ENCODE measurements around the gene APIP. TPM values are rescaled to one million over a fixed set of nuclear protein-coding genes. Genes with fewer than 3 reads are reported as not detected.

APIP gene
- total and polyA plus RNA-seq, 10 of the 15 experiments (the other 5 are each of a cell fraction or from before 2014, with no cell fraction given) = 26.8 to 87.1 (median 52.8) TPM

DNA sequence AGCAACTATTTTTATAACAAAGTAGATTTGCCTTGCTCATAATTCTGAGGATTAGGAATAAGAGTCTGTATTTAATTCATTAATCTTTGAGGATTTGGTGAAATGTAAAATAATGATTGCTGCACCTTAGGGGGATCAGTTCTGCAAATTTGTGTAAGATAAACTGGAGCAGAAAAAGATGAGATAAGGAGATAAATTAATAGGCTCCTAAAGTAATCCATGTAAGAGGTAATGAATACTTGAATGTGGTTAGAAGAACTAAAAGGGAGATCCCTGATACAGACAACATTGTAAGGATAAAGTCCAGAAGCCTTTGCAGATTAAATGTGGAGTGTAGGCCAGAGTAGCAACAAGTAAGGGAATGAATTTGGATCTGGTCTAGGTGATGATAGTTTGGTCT is 45.9 kb upstream of the APIP start (continued):
- TF ChIP-seq, protein P1, sequence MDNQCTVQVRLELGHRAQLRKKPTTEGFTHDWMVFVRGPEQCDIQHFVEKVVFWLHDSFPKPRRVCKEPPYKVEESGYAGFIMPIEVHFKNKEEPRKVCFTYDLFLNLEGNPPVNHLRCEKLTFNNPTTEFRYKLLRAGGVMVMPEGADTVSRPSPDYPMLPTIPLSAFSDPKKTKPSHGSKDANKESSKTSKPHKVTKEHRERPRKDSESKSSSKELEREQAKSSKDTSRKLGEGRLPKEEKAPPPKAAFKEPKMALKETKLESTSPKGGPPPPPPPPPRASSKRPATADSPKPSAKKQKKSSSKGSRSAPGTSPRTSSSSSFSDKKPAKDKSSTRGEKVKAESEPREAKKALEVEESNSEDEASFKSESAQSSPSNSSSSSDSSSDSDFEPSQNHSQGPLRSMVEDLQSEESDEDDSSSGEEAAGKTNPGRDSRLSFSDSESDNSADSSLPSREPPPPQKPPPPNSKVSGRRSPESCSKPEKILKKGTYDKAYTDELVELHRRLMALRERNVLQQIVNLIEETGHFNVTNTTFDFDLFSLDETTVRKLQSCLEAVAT (IDR thresholded peaks at IDR 0.05) = no peak
- TF ChIP-seq MEF2B (IDR thresholded peaks at IDR 0.05; ENCODE audit: partially characterized antibody, poor library complexity, severe bottlenecking) (no peak), ASH2L (IDR thresholded peaks at IDR 0.05; ENCODE audit: borderline replicate concordance, low read depth) (no peak), PAX8 (IDR thresholded peaks at IDR 0.05) (no peak), EGR1 (IDR thresholded peaks at IDR 0.05; ENCODE audit: borderline replicate concordance in 1 of 2, low read depth in 2 of 2, low read length in 2 of 2) (no peak), MTA2 (IDR thresholded peaks at IDR 0.05; ENCODE audit: low read depth) (no peak), MTA3 (IDR thresholded peaks at IDR 0.05; ENCODE audit: borderline replicate concordance, low read length) (no peak)
- TF ChIP-seq, protein P2, sequence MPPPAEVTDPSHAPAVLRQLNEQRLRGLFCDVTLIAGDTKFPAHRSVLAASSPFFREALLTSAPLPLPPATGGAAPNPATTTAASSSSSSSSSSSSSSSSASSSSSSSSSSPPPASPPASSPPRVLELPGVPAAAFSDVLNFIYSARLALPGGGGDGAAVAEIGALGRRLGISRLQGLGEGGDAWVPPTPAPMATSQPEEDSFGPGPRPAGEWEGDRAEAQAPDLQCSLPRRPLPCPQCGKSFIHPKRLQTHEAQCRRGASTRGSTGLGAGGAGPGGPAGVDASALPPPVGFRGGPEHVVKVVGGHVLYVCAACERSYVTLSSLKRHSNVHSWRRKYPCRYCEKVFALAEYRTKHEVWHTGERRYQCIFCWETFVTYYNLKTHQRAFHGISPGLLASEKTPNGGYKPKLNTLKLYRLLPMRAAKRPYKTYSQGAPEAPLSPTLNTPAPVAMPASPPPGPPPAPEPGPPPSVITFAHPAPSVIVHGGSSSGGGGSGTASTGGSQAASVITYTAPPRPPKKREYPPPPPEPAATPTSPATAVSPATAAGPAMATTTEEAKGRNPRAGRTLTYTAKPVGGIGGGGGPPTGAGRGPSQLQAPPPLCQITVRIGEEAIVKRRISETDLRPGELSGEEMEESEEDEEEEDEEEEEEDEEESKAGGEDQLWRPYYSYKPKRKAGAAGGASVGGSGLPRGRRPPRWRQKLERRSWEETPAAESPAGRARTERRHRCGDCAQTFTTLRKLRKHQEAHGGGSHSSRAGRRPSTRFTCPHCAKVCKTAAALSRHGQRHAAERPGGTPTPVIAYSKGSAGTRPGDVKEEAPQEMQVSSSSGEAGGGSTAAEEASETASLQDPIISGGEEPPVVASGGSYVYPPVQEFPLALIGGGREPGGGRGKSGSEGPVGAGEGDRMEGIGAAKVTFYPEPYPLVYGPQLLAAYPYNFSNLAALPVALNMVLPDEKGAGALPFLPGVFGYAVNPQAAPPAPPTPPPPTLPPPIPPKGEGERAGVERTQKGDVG (CRISPR knock-in tag; IDR thresholded peaks at IDR 0.05) = no peak
- TF ChIP-seq, protein P3, sequence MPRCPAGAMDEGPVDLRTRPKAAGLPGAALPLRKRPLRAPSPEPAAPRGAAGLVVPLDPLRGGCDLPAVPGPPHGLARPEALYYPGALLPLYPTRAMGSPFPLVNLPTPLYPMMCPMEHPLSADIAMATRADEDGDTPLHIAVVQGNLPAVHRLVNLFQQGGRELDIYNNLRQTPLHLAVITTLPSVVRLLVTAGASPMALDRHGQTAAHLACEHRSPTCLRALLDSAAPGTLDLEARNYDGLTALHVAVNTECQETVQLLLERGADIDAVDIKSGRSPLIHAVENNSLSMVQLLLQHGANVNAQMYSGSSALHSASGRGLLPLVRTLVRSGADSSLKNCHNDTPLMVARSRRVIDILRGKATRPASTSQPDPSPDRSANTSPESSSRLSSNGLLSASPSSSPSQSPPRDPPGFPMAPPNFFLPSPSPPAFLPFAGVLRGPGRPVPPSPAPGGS (IDR thresholded peaks at IDR 0.05; ENCODE audit: borderline replicate concordance, insufficient read depth, low read depth, low read length, poor library complexity, severe bottlenecking) = no peak
- TF ChIP-seq, protein P4, sequence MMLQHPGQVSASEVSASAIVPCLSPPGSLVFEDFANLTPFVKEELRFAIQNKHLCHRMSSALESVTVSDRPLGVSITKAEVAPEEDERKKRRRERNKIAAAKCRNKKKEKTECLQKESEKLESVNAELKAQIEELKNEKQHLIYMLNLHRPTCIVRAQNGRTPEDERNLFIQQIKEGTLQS (IDR thresholded peaks at IDR 0.05; ENCODE audit: borderline replicate concordance, extremely low read depth, low read depth, low read length) = no peak
